MV-4-11 (cell line): ENCODE data around the gene HSD17B12.

Experiments
- DNase-seq: peaks from one replicate; lab custom pipeline; 2025; lab: John Stamatoyannopoulos, UW

The HSD17B12 gene

DNA sequence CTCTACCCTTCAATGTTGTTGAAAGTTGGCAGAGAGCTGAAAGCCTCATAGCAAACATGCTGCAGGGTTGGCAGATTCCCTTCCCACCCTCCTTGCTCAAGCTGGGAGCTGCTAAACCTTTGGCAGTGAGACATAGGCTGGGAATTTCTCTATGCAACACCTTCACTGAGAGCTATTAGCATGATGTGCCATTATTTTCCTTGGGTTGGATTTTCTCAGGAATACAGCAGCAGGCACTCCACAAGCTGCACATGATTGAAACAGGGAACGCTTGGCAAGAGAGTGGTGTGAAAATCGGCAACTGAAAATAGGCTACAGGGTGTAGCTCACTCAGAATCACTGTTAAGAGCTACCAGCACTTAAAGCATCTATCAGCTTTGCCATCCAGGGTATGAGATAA lies 190.5 kb downstream of the HSD17B12 start:
- no peak for DNase-seq

DNA sequence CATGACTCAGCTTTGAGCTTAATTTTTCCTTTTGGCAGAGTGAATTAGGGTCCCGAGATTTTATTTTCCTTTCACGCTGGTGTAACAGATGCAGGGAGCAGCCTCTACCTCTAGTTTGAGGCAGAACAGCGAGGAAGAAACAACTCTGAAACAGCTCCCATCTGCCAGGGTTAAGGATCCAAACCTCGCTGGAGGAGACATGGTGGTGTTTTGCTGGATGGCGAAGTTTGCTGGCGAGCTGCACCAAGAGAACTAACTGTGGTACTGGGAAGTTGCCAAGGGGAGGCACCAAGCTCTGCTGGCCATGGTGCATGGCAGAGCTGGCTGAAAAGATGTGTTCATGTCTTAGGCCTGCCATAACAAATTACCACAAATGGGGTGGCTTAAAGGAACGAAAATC lies 192.5 kb downstream of the HSD17B12 start:
- DNase-seq, result no peak

DNA sequence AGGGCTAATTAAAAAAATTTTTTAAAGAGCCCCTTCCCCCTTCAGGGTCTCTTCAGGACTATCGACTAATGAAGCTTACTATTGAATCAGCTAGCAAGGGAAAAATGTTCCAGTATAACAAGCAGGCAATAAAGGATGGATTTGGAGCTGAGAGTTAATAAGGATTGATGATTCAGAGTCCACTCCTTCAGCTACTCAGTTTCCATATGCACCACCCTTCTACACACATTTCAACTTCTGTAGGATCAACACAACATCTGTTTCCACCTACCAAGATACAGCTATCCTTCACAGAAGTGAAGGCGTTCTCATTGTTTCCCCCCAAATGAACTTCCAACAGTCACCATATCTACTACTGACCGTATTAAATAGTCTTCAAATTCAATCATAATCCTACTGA lies 193.5 kb downstream of the HSD17B12 start:
- DNase-seq, result no peak

DNA sequence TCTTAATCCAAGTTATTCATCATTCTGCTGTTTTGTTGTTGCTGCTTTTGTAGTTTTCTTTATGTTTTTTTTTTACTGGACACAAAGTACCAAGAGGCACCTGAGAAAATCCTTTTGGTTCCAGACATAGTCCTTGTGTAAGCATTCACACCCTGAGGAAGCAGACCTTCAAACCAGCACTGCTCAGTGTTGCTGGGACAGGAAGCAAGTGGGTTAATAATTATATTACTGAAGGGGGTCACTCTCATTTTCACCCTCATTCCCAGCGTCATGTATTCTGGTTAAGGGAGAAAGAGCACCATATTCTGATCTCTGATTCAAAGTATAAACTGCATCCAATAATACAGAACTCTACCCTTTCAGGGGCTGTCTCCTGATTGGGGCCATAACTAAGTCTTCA lies 194.2 kb downstream of the HSD17B12 start:
- DNase-seq, result no peak

DNA sequence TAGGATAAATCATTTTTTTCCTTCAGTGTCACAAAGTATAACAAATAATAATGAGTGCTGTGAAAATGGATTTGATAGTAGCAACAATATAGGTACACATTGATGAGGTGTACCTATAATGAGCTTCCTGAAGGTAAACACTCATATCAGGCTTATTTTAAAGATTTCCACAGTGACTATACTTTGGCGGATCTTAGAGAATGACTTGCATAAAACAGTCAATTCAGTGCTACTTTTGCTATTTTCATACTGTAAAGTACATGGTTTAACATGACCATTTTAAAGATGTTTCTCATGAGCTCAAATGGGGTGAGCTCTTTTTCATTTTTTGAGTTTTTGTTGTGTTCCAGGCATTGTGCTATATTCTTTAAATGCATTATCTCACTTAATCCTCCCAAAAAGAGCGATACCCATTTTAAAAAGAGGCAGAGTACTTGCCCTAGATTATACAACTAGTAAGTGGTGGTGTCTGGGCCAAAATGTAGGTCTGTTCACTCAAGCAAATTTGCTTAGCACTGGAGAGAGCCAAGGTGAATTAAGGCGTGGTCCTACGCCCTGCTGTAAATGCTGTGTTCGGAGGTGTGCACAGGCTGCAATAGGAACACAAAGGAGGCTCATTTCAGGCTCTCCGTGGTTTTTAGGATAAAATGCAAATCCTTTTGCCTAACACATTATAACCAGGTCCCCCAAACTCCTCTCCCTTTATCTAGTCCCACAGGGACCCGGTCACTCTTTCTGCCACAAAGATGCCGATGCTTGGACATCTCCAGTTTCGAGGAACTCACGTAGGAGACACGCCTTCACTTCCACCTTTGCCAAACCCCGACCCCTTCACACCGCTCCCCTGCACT lies 199.5 kb downstream of the HSD17B12 start:
- no peak for DNase-seq

DNA sequence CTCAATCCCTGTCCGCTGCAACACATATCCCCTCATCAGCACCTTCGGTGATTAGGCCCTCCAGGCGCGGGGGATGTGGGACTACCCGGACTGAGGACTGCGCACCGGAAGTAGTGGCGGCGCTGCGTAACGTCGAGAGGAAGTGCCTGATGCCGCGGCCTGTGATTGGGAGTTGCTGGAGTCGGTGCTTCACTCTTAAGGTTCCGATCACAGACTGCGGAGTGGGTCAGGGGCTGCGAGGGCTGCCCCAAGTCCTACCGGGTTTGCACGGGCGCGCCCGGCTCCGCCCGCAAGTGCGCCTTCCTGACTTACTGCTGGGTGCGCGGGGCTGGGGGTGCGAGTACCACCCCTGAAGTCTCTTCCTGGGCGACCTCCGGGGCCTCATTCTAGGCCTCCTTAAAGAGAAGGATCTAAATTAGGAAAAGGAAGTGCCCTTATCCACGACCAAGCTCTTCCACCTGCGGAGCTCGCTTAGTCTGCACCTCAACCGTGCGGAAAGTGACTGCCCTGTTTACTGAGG lies 200.2 kb downstream of the HSD17B12 start, which contains the start of gene ALKBH3:
Gene ALKBH3, plus strand, starts transcription at position 192 of the 520 bp plus-strand sequence. CDS start 1,822 bp downstream, outside the sequence.
- DNase-seq, result peak; percentile 88

DNA sequence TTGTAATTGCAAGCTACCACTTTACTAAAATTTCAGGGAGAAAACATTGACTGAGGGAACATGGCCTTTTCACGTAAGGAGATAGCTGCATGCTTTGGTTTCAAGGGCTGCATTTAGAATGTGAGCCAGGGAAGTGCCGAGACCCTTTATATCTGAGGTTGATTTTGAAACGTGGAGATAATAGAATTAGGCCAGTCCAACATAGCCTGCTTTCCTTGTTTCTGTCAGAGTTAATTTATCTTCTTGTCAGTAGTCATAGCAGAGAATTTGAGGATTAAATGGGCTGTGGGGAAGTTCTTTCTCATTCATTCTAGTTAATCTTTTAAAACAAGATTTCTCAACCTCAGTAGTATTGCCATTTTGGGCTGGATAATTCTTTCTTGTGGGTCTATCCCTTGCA lies 212.3 kb downstream of the HSD17B12 start:
- DNase-seq, result no peak

DNA sequence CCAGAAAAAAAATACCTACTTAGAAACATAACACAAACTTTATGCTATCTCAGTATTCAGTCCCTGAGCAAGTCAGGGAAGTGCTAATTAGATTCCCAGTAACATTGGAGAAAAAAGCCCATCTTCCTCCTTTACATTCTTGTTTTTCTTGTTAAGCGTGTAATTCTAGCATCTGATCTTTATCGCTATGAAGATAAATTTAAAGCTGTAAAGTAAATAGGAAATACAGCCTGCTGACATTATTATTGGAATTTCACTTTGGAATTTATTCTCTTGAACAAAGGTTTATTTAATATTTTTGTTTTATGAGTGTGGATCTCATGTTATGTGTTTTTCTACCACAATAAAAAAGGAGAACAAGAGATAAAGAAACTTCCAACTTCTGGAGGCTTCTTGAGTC lies 214.0 kb downstream of the HSD17B12 start:
- DNase-seq, result no peak

DNA sequence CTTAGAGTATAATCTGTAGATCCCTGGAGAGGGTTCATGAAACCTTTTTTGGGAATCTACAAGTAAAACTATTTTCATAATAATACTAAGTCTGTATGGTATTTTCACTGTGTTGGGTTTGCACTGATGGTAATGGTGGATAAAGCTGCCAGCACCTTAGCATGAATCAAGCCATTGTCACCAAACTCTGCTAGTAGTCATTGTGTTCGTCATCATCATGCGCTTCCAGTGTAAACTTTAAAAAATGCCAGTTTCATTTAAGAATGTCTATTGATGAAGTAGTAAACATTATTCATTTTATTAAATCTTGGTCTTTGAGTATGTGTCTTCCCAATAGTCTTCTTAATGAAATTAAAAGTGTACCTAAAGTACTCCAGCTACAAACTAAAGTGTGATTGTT lies 215.1 kb downstream of the HSD17B12 start:
- no peak for DNase-seq

DNA sequence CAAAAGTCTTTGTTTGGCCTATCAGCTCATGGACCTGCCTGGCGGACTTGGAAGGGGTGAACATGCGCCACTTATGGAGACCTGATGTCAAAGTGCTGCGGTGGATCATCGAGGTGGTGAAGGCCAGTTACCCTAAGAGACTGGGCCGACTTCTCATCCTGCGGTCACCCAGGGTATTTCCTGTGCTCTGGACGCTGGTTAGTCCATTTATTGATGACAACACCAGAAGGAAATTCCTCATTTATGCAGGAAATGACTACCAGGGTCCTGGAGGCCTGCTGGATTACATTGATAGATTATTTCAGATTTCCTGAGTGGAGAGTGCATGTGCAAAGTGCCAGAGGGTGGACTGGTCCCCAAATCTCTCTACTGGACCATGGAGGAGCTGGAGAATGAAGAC lies 218.0 kb downstream of the HSD17B12 start:
- DNase-seq, result no peak

DNA sequence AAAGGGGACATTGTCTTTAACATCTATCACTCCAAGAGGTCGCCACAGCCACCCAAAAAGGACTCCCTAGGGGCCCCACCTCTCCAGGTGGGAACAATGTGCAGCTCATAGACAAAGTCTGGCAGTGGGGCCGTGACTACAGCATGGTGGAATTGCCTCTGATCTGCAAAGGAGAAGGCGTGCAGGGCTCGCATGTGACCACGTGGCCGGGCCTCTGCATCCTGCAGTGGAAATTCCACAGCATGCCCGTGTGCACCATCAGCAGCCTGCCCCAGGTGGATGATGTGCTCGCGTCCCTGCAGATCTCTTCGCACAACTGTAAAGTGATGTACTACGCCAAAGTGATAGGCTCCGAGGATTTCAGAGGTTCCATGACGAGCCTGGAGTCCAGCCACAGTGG lies 218.6 kb downstream of the HSD17B12 start:
- DNase-seq, result no peak

DNA sequence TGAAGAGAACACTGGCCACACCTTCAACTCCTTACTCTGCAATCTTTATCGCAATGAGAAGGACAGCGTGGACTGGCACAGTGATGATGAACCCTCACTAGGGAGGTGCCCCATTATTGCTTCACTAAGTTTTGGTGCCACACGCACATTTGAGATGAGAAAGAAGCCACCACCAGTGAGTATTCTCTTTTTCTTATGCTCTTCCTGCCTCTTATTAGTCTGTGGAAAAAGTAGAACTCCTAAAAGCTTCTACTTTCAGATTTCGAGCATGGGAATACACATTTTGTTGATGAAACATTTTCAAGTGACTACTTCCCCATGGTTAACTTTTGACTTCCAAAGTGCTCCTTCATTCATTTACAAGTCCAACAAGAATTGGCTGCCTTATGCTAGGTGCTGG lies 221.0 kb downstream of the HSD17B12 start:
- no peak for DNase-seq

DNA sequence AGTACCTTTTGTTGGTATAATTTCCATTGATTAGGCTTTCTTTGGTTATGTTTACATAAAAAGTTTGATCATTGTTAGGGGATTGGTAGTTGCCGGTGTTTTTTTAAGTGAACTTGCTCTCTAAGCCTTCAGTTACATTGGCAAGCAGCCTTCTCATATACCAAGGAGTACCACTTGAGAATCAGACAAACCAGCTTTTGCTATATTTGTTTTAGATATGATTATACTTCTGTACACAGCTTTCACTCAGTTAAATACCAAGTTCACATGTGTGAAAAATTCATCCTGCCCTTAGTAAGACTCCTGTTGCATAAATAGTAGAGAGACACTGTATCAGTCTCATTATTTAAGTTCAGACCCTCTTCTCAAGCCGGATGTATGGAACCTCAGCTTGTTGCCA lies 222.5 kb downstream of the HSD17B12 start:
- DNase-seq, result no peak

DNA sequence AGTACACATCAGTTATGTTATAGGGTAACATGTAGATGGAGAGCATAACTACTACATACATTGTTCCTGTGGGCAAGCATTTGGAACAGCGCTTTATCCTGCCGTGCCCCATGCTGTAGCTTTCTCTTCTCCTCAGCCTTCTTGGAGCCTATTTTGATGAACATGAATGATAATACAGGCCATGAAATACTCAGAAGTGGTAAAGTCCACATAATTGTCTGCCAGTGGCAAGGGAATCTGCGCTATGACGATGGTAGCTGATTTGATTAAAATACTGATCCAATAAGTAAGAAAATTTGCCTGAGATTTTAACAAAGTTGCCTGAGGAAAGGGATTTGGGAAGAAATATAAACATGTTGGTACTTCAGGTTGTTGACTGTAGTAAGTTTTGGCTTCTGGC lies 223.4 kb downstream of the HSD17B12 start:
- DNase-seq, result no peak

DNA sequence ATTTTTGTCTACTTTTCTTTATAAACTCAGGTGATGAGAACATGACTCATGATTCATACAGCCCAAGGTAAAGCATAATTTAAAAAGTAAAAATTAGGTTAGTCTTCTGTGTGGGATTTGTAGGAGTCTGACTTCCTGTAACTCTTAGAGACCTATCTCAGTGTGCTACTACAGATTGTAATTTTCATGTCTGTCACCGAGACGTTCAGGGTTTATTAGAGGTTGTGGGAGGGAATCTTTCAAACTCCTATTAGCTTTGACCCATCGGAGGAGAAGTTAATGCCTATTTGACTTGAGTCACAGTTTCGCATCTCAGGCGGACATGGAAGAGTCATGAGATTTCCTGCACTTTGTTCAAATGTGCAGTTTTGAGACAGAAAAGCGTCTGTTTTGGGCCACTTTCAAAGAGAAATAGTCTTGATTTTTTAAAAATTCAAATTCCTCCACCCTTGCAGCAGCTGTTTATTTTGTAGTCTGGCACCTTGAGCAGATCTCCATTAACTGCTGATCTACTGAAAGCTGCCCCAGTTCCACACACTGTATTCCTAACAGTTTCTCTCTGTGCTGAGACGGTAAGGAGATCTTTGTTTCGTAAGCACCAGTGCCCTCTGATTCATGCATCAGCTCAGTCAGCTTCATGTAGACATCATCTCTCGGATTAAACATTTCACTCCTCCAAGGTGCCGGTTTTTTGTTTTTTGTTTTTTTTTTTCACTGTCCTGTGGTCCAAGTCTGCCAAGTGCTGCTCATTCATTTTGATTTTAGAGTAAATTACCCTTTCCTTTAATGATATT lies 224.4 kb downstream of the HSD17B12 start:
- no peak for DNase-seq

DNA sequence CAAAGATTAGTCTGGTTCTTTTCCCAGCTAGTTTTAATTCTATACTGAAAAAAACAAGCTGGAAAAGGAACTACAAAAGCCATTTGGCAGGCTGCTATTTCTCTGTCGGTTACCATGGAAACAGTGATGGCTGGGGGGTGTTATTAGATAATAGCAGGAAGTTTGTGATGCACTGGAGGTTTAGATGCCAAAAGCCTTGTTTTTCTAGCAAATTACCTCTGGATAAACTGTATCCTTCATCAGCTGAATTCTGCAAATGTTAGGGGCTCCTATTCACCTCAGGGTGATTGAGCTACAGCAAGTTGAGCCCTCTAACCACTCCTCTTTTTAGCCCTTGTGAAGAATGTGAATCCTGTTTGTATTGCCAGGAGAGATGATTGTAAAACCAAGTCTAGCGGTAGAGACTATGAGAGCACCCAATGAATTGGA lies 225.3 kb downstream of the HSD17B12 start:
- DNase-seq, result no peak
